ENCODE results near the gene PEX26.
"Not testable (repeated sequence)": the region's sequence is repeated elsewhere in the genome, so short reads cannot be mapped to it uniquely, and the experiment has no call there.

DNA sequence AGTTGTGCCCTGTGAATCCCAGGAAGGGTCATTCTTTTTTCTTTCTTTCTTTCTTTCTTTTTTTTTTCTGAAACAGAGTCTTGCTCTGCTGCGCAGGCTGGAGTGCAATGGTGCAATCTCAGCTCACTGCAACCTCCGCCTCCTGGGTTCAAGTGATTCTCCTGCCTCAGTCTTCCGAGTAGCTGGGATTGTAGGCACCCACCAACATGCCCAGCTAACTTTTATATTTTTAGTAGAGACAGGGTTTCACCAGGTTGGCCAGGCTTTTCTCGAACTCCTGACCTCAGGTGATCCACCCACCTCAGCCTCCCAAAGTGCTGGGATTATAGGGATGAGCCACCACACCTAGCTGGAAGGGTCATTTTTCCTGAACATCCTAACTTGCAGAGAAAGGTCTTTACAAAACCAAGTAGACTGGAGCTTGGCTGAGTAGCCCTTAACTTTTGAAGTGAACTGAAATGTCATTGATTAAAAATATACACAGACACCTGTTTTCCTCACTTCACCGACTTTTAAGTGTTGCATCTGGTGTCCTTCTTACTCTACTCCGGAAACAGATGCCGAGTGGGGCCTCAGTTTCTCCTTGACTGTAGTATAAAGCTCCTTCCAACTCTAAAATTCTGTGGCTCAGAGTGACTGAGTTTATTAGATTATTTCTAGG, 6.4 kb upstream of the PEX26 start:
- TF ChIP-seq FOS (IDR thresholded peaks at IDR 0.05; ENCODE audit: borderline replicate concordance, insufficient read depth, low read length); JUN (IDR thresholded peaks at IDR 0.05; ENCODE audit: borderline replicate concordance, insufficient read depth, insufficient read length, low read depth); CTCF (IDR thresholded peaks at IDR 0.05; ENCODE audit: extremely low read depth in 1 of 2, insufficient read depth in 1 of 2, low read depth in 1 of 2, low read length in 2 of 2); MYC (IDR thresholded peaks at IDR 0.05; ENCODE audit: low read depth, low read length); EZH2 (IDR thresholded peaks at IDR 0.05; ENCODE audit: borderline replicate concordance, low read depth, low read length, severe bottlenecking): not testable (repeated sequence)
- TF ChIP-seq, protein P1, sequence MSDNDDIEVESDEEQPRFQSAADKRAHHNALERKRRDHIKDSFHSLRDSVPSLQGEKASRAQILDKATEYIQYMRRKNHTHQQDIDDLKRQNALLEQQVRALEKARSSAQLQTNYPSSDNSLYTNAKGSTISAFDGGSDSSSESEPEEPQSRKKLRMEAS (IDR thresholded peaks at IDR 0.05; ENCODE audit: insufficient read depth, insufficient read length) = not testable (repeated sequence)

Data from endothelial cell of umbilical vein (primary cell).